GM18526 (cell line): ENCODE measurements around the gene AIFM1.

Experiments used
- POLR2A ChIP-seq: IDR thresholded peaks from 3 replicates; pipeline ENCODE4 v1.6.1; 2011; ENCODE audit not compliant: insufficient read length; ENCODE audit errors: extremely low read depth

Gene AIFM1

DNA sequence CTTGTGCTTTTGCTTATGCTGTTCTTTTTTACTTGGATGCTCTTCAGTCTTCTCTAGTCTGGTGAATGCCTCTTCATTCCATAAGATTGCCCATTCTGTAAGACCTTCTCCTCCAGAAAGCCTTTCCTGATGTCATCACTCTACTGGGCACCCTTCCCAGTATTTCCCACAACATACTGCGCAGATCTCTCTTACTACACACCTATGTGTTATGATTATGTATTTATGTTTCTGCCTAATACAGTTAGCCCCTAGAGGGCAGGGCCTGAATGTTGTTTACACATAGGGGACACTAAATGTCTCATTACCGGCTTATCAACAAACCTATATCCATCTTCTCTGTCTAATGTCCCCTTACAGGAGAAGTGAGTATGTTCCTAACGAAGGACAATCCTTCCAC is 21.1 kb downstream of the AIFM1 start:
- TF ChIP-seq POLR2A = no peak

DNA sequence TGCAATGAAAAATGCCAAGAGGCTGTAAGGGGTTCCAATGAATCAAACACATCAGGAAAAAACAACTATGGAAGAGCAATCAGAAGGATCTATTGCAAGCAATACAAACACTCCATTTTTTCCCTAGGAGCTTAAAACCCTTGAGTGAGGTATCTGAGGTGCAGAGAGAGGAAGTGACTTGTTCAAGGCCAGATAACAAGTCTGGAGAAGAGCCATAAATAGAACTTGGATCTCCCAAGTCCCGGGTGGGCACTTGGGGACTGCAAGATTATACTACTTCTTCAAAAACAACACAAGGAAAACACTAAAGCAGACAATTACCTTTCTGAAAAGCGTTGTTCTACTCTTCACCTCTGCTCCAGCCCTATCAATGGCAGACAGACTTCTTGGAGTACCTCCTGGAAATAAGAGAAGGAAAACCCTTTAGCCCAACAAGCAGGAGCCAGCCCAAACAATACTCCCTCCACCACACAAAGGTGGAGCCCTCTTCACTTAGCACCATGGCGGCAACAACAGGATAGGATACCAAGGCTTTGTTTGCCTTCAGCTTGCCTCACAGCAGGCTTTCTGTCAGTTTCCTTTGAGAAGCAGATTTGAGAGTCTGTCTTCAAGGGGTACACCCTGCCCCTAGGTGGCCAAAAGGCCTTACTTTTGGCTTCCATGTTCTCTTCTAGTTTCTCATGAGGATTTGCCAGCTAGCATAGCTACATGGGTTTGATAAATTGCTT is 26.0 kb downstream of the AIFM1 start:
- TF ChIP-seq POLR2A = no peak

DNA sequence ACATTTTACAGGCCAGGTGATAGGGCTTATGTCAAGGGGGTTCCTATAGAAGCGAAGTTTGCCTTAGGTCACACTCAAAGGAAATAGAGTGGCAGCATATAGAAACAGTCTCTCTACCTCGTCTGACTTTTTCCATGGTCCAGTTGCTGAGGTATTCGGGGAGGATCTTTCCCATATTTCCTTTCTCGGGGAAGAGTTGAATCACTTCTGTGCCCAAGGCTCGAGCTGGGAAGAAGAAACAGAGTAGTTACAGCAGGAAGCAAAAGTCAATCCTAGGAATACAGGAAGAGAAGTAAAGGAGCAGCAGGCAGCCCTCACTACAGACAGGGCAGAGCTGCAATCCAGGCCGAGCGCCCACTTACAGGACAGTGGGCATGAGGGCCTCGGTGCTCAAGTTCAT is 28.7 kb downstream of the AIFM1 start:
- no peak for TF ChIP-seq POLR2A

DNA sequence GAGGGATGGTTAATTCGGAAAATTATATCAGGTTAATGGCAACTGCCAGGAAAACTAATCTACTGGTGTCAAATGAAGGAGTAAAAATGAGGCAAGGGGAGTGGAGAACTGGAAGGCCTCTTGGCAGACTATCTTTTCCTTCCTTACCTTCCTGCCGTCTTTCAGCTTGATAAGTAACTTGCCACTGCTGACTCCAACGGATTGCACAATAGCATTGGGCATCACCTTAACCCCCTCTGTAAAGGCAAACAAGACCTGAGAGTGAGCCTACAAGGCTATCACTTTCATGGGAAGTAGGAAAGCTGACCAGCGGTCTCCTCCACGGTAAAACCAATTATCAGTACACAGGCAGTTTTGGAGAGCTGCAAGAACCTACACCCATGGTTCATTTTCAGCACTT is 29.1 kb downstream of the AIFM1 start:
- TF ChIP-seq POLR2A = no peak

DNA sequence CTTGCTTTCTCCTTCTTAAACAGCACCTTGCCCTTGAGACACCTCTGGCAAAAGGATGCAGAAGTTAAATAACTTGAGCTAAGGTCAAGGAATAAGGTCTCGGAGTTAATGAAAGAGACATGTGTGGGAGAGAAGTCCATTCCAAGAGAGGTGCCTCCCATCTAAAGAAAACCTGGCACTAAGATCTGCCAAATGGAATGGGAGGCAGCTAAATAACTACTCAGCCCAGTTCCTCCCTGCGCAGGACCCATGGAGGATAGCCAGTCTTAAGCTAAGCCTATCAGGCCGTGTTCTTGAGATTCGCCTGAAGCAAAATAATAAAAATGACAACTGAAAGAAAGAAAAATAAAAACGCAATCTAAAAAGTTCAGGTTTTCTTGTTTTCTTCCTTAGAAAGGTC is 34.7 kb downstream of the AIFM1 start:
- TF ChIP-seq POLR2A = no peak

DNA sequence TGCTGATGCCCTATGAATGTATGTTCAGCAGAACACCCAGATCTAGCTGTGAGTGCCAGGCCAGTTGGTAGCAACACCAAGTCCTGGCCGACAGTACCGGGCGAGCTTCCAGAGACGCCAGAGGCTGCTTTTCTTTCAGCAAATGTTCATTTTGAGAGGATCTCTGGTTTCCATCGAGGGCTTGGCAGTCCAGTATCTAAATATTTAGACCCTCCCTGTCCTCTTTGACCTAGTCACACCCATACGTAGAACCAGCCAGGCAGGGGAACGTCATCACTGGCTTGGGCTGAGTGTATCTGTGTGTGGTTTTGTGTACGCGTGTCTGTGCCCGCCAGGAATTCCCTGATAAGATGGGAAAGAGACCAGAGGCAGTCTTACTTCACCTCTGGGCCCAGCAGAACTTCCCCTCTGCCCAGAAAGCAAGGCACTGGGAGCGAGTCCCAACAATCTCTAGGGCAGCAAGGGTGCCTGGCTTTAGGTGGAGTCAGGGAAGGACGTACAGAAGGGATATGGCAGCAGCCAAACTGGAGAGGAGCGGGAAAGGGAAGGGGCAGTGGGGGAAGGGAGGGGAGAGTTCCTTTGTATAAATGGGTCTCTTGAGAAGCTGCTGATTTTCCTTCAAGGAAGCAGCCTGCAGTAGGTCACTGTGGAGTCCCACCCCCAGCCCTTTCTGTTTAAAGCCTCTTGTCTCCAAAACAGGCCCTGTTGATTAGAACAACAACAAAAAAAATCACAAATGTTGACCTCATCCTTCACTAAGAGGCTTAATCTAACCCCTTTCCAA is 40.4 kb downstream of the AIFM1 start:
- no peak for TF ChIP-seq POLR2A

DNA sequence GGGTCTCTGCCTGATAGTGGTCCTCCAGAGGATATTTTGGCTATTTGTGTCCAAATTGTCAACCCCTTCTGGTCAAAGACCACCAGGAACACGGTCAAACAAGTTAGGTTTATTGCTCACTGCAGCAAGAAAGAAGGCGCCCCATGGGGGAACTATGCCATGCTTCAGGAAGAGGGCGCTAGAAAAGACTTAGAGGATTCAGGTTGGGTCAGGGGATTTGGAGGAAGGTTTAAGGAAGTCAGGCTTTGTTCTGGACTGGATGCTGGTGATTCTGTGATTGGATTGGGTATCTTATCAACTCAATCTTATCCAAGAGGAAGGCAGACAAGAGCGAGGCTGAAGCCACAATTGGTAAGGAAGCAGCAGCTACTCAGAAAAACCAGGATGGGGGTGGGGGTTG is 41.1 kb downstream of the AIFM1 start:
- TF ChIP-seq POLR2A = no peak

DNA sequence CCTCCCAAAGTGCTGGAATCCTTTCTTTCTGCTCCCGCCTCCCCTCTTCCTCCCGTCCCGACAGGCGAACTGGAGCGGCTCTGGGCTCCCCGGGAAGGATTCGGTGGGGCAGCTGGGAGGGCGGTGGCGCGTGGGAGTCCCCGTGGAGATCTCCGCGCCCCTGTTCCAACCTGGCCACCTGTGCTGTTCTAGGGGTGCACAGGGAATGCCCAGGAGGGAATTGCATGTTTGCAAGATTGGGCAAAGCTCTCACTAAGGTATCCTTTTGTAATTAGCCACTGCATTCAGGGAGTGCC is 44.2 kb downstream of the AIFM1 start:
- no peak for TF ChIP-seq POLR2A

DNA sequence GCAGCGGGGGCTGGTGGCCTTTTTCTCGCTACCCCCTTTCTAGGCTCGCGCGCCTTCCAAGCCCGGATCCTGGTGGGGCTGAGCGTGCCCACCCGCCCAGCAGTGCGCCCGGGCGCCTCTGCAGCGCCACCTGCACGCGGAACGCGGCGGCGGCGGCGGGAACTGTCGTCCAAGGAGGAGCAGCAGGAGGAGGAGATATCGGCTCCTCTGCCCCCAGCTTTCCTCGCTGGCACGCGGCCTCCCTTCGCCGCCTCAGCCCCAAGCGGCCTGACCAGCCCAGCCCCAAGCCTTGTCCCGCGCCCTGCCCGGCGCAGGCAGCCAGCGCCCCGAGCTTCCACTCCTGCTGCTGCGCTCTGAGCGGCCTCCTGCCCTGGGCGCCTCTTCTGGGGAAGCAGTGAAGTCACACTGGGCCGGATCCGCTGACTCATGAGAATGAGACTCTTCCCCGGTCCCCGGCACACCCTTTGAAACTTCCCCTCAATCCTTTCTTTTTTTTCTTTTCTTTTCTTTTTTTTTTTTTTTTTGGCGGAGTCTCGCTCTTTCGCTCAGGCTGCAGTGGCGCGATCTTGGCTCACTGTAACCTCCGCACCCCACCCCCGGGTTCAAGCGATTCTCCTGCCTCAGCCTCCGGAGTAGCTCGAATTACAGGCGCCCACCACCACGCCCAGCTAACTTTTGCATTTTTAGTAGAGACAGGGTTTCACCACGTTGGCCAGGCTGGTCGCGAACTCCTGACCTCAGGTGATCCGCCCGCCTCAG is 44.7 kb downstream of the AIFM1 start:
- TF ChIP-seq POLR2A = peak; percentile 26

DNA sequence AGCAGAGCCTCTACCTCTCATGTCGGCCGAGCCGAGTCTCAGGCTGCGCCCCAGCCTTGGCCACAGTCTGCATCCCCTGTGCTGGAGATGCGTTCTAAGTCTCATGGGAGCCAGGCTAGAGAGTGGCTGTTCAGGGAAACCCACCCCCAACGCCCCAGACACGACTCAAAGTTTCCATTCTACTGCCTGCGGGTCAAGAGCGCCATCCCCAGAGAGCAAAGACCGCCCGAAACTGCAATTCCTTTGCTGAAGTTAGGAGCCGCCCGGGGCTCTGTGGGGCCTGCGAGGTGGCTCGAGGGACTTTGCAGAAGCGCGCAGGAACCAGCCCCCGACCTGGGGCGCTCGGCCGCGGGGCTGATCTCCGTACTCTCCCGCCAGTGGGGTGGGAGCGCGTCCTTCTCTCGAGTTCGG is 45.3 kb downstream of the AIFM1 start:
- TF ChIP-seq POLR2A = no peak

DNA sequence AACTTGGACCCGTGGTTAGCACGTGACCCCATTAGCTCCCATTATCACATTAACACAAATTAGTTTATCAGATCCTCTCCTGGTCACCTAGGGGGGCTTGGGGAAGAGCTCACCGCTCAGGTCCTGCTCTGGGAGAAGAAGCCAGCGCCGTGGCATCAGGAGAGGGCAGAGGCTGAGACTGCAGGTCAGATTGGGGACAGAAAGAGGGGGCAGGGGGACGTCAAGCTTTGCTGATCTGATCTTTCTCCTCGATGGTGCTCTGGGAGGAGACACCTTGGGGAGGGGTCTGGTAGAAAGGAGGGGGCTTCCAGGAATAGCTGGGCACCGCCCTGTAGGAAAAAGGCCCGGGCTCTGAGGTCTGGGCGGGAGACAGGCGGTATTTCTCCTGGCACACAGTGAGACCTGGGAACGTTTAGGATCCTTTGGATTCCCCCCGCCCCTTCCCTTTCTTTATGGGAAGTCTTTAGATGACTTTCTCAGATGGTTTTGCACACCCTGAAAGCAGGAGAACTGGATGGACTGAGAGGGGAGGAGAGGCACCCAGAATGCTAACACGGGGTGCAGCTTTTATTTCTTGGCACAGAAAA is 46.2 kb downstream of the AIFM1 start:
- no peak for TF ChIP-seq POLR2A

DNA sequence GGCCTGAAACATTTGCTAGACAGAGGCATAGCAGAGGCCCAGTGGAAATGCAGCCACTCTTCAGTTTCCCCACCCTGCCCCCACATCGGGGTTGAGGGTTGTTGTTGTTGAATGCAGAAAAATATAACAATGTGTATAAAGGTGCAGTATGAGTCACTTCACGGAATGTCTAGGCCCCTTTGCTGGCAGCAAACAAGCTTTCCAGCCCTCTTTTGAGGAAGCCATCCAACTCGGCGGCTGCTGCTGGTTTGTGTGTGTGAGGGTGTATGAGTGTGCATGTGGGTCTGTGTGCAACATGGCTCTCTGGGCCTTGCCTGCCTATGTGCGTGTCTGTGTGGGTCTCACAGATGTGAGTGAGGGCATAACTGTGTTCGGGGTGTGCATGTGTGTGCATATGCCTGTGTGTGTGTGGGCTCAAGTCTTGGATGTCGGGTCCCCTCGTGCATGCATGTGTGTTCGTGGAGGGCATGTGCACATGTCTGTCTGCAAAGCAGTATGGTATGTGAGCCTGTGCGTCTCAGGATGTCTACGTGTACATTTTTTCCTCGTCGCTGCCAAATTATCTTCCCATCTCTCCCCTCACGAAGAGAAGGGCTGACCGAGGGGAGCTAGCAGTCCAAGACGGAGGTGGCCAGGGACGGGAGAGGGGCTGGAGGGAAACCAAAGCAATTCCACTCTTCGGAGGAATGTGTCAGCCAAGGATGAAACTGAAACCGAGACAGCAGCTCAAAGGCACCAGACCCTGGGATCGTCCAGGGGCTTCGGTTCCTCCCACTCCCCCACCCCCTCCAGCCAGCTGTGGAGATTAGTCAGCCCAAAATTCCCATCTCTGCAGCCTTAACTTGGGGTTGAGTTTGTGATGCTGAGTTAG is 47.0 kb downstream of the AIFM1 start:
- TF ChIP-seq POLR2A = no peak

DNA sequence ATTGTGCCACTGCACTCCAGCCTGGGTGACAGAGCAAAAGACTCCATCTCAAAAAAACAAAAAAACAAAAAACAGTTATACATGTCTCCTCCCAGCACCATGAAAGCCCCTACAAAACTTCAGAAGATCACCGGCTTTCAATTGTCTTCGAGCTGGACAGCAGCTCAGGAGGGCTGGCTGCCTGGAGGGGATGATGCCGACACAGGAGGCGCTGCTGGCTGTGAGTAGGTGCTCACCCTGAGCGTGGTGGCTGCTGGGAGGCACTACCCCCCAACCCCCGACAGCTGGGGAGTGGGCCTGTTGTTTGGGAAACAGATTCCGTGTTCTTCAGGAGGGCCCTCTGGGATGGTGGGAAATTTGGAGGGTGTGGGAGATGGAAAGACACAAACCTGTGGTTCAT is 48.5 kb downstream of the AIFM1 start:
- no peak for TF ChIP-seq POLR2A

DNA sequence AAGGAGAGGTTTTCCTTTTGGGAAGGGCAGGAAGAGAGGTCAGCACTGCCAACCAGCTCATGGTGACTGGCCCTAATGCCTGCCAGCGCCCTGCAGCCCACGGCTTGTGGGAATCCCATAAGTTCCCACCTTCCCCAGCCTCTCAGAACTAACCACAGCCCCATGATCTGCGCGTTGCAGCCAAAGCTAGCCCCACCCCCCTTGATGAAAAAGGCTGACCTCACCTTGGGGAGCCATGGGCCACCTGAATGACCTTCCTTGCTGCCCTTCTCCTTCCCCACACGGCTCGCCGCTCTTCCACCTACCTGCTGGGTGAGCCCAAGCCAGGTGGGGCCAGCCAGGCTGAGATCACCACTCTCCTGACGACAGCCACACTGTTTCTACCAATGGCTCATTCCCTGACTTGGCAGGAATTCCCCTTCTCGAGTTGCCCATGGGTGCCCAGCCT is 51.5 kb downstream of the AIFM1 start:
- no peak for TF ChIP-seq POLR2A
